ENCODE data around the gene TMEM167B. TPM values are rescaled to one million over a fixed set of nuclear protein-coding genes. Genes with fewer than 3 reads are reported as not detected.

TMEM167B gene
- total RNA-seq, 6 donors from 2014 or later = 13.2 to 43.6 (median 30.5) TPM

- H3K36me3 ChIP-seq = peaks cover 0 to 4% (median 0%) of the 10 kb centered on the region in 4 donors
- no peaks in the 10 kb centered on the region for H3K9me3 ChIP-seq
- DNase-seq = no peak
- ATAC-seq (ENCODE audit: low FRiP score in 2 of 2) = no peak
- 75 to 78% methylated on average over 4 of the region's 4 CpGs for WGBS, 2 donors
- no peak for TF ChIP-seq EP300 (IDR thresholded peaks at IDR 0.05)
- TF ChIP-seq POLR2A (IDR thresholded peaks at IDR 0.05) = no peak
- TF ChIP-seq, protein P1, sequence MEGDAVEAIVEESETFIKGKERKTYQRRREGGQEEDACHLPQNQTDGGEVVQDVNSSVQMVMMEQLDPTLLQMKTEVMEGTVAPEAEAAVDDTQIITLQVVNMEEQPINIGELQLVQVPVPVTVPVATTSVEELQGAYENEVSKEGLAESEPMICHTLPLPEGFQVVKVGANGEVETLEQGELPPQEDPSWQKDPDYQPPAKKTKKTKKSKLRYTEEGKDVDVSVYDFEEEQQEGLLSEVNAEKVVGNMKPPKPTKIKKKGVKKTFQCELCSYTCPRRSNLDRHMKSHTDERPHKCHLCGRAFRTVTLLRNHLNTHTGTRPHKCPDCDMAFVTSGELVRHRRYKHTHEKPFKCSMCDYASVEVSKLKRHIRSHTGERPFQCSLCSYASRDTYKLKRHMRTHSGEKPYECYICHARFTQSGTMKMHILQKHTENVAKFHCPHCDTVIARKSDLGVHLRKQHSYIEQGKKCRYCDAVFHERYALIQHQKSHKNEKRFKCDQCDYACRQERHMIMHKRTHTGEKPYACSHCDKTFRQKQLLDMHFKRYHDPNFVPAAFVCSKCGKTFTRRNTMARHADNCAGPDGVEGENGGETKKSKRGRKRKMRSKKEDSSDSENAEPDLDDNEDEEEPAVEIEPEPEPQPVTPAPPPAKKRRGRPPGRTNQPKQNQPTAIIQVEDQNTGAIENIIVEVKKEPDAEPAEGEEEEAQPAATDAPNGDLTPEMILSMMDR (IDR thresholded peaks at IDR 0.05) = no peak
- TF ChIP-seq POLR2AphosphoS5 (IDR thresholded peaks at IDR 0.05) = no peak
- no peak overlapping the region for H3K27ac ChIP-seq
- H3K27me3 ChIP-seq = no peaks in the 10 kb centered on the region
- no peak overlapping the region for H3K4me3 ChIP-seq
- peaks cover 5 to 10% (median 8%) of the 10 kb centered on the region in 4 donors for H3K4me1 ChIP-seq
Observed at GRCh38 chr1:109105881-109106280, 15.3 kb downstream of the TMEM167B start.

- ATAC-seq (ENCODE audit: low FRiP score in 2 of 2) (no peak), DNase-seq (no peak)
- TF ChIP-seq, protein P1 (IDR thresholded peaks at IDR 0.05) = no peak
- TF ChIP-seq EP300 (IDR thresholded peaks at IDR 0.05) (no peak), POLR2AphosphoS5 (IDR thresholded peaks at IDR 0.05) (no peak), POLR2A (IDR thresholded peaks at IDR 0.05) (no peak)
- Histone ChIP-seq H3K9me3 (no peaks in the 10 kb centered on the region), H3K4me3 (no peak overlapping the region), H3K36me3 (peaks cover 0 to 2% (median 0%) of the 10 kb centered on the region in 4 donors), H3K4me1 (peaks cover 0 to 10% (median 4%) of the 10 kb centered on the region in 4 donors), H3K27ac (no peak overlapping the region), H3K27me3 (no peaks in the 10 kb centered on the region)
- WGBS, 2 donors = 81 to 83% methylated on average over 7 of the region's 7 CpGs
Observed at GRCh38 chr1:109107785-109108184, 17.2 kb downstream of the TMEM167B start.

DNA sequence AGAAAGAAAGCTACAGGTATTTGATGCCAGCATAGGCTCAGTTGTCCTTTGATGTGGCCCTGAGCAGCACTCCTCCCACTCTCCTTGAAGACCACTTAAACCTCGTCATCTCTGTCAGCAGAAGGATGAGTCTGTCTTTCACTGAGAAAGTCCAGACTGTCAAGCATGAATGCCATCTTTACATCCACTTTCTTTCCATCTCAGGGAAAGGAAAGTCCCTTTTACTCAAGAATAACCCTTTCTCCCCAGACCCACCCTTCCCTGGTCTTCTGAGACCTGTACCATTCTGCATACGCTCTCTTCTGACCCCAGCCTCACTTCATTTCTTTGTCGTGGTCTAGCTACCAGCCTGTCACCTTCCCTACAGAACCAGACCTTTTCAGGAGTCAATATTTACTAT lies 19.3 kb downstream of the TMEM167B start:
- TF ChIP-seq POLR2A (IDR thresholded peaks at IDR 0.05) = no peak
- Histone ChIP-seq H3K4me3 (no peak overlapping the region), H3K9me3 (no peaks in the 10 kb centered on the region), H3K4me1 (peaks cover 16 to 27% (median 19%) of the 10 kb centered on the region in 4 donors), H3K27me3 (peaks cover 0 to 10% (median 4%) of the 10 kb centered on the region in 4 donors), H3K27ac (no peak overlapping the region), H3K36me3 (no peaks in the 10 kb centered on the region)
- DNase-seq (no peak), ATAC-seq (ENCODE audit: low FRiP score in 2 of 2) (no peak)
- 61 to 66% methylated on average over 3 of the region's 3 CpGs for WGBS, 2 donors

DNA sequence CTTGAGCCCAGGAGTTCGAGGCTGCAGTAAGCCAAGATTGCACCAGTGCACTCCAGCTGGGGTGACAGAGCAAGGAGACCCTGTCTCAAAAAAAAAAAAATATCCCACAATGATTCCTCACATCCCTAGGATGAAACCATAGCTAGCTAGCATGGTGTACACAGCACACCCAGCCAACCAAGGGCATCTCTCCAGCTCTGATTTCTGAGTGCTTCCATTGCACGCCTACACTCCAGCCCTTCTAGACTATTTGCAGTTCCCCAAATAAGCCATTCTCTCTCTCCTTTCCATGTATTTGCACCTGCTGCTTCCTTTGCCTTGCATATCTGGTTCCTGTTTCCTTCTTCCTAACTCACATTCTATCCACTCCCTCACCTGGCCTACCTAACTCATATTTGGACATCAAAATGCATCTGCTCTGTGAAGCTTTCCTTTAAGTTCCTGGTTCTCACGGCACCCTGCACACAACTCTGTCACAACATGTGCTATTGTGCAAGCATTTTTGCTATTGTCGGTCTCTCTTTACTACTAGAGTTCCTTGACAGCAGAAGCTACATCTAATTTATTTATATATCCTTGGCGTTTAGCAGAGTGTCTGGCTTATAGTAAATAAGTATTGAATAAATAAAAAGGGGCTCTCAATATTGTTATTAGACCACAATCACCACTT lies 21.0 kb downstream of the TMEM167B start:
- Histone ChIP-seq H3K4me3 (no peak overlapping the region), H3K9me3 (no peaks in the 10 kb centered on the region), H3K27ac (no peak overlapping the region), H3K36me3 (no peaks in the 10 kb centered on the region), H3K4me1 (peaks cover 16 to 27% (median 19%) of the 10 kb centered on the region in 4 donors), H3K27me3 (peaks cover 0 to 10% (median 4%) of the 10 kb centered on the region in 4 donors)
- ATAC-seq (ENCODE audit: low FRiP score in 2 of 2) = no peak
- DNase-seq = no peak
- no peak for TF ChIP-seq POLR2AphosphoS5 (IDR thresholded peaks at IDR 0.05)
- TF ChIP-seq EP300 (IDR thresholded peaks at IDR 0.05) = no peak
- TF ChIP-seq POLR2A (IDR thresholded peaks at IDR 0.05) = no peak
- TF ChIP-seq, protein P1 (IDR thresholded peaks at IDR 0.05) = no peak
- 60 to 62% methylated on average over 5 of the region's 5 CpGs for WGBS, 2 donors

DNA sequence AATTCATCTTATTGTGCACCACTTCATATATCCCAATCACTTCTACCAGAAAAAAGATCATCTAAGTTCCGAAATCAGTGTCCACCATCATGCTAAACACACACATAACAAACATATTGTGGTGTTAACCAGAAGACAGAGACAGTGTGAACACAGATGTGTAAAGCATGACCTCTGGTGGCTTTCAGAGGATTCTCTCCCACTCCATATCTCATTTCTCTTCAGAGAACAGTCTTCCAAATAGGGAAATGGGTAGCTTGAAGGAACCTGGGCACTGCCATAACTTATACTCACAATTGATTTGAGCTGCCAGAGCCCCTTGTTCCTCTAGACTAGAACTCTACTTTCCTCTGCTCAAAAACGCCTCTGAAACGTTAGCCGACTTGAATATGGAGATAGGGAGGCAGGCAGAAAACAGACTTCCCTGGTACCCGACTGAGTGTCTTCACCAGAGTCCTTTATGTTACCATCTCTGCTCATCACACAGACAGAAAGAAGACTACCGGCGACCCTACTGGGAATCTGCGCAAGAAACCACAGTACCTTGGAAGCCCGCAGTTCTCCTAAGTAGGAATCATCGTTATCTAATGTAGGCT lies 21.6 kb downstream of the TMEM167B start:
- H3K27ac ChIP-seq = no peak overlapping the region
- no peaks in the 10 kb centered on the region for H3K36me3 ChIP-seq
- peaks cover 0 to 10% (median 4%) of the 10 kb centered on the region in 4 donors for H3K27me3 ChIP-seq
- peak in 1 of 2 donors; percentile 72 for ATAC-seq (ENCODE audit: low FRiP score in 2 of 2)
- H3K4me1 ChIP-seq = peaks cover 16 to 27% (median 19%) of the 10 kb centered on the region in 4 donors
- TF ChIP-seq POLR2A (IDR thresholded peaks at IDR 0.05) (no peak), POLR2AphosphoS5 (IDR thresholded peaks at IDR 0.05) (no peak), EP300 (IDR thresholded peaks at IDR 0.05) (no peak)
- TF ChIP-seq, protein P1 (IDR thresholded peaks at IDR 0.05) = no peak
- no peaks in the 10 kb centered on the region for H3K9me3 ChIP-seq
- WGBS, 2 donors = 25 to 34% methylated on average over 10 of the region's 10 CpGs
- DNase-seq = no peak
- H3K4me3 ChIP-seq = peak overlapping the region in 3 of 4 donors; percentile 34 to 46 (median 44)
